ENCODE data around the gene SOX4. TPM values are rescaled to one million over a fixed set of nuclear protein-coding genes. Genes with fewer than 3 reads are reported as not detected.

Gene SOX4
- total RNA-seq, 3 donors from 2014 or later = 18.2 to 71.0 (median 48.8) TPM

DNA sequence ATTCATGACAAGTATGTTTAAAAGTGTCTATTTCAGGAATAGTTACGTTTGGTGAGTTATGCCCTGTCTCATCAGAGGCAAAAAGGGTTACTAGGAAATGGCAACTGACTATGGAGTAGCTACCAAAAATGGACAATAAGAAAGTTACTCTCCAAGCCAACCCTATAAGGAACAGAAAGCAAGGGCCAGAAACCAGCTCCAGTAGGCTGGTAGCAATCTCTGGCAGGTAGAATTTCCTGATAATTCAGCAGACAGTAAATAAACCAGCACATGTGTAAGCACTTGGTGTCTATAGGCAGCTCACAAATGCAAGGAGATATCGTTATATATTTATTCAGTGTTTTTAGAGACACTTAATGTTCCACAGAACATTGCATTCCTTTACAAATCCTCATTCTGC, 20.3 kb downstream of the SOX4 start:
- TF ChIP-seq POLR2A (IDR thresholded peaks at IDR 0.05) = no peak
- TF ChIP-seq, protein P1, sequence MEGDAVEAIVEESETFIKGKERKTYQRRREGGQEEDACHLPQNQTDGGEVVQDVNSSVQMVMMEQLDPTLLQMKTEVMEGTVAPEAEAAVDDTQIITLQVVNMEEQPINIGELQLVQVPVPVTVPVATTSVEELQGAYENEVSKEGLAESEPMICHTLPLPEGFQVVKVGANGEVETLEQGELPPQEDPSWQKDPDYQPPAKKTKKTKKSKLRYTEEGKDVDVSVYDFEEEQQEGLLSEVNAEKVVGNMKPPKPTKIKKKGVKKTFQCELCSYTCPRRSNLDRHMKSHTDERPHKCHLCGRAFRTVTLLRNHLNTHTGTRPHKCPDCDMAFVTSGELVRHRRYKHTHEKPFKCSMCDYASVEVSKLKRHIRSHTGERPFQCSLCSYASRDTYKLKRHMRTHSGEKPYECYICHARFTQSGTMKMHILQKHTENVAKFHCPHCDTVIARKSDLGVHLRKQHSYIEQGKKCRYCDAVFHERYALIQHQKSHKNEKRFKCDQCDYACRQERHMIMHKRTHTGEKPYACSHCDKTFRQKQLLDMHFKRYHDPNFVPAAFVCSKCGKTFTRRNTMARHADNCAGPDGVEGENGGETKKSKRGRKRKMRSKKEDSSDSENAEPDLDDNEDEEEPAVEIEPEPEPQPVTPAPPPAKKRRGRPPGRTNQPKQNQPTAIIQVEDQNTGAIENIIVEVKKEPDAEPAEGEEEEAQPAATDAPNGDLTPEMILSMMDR (IDR thresholded peaks at IDR 0.05) = no peak

DNA sequence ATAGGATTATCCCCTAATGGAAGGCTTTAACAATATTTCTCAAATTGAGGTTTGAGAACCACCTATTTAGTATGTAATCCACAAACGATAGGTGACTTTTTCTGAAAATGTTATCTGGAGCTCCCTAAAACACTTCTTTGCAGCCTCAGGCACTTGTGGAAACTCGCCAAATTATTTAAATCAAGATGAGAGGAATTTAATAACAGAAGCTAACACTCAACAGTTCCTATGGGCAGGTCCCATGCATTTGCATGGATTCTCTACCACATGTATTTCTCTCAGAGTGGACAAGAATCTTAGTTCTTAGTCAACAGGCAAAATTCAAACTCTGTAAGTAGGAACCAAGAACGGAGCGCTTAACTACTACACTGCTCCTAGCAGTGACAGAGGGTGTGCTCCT, 20.7 kb downstream of the SOX4 start:
- no peaks in the 10 kb centered on the region for H3K9me3 ChIP-seq
- intact Hi-C loops (cut with DNase I; ENCODE audit: low total_unique reads) = no loop called here

More for the DNA sequence above, 20.3 kb downstream of the SOX4 start:
- Histone ChIP-seq H3K27ac (no peak overlapping the region), H3K4me1 (no peaks in the 10 kb centered on the region), H3K9me3 (no peaks in the 10 kb centered on the region), H3K36me3 (no peaks in the 10 kb centered on the region), H3K27me3 (no peaks in the 10 kb centered on the region), H3K4me3 (no peak overlapping the region)
- intact Hi-C loops (cut with DNase I; ENCODE audit: low total_unique reads) = no loop called here
- DNase-seq (ENCODE audit: low spot score in 2 of 2) = no peak

DNA sequence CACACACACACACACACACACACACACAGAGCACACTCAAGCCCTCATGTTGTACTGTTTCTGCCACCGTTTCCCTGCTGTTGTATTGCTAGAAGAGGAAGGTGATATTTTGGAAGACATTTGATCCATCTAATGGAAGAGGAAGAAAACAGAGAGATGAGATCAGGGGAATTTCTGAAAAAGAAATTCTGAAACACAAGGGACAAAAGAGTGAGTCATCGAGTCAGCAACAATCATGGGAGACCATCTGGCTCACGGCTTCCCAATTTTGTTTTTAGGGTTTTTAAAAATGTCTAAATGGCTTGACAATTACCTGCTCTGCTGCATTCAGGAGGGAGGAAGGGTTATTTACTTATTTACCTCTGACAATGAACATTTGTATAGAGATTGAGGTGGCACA, 22.0 kb downstream of the SOX4 start:
- H3K27ac ChIP-seq = peak overlapping the region; percentile 11 to 32
- H3K4me1 ChIP-seq = no peaks in the 10 kb centered on the region
- intact Hi-C loops (cut with DNase I; ENCODE audit: low total_unique reads) = no loop called here
- TF ChIP-seq, protein P1 (IDR thresholded peaks at IDR 0.05) = no peak
- TF ChIP-seq POLR2A (IDR thresholded peaks at IDR 0.05) = no peak
- TF ChIP-seq POLR2AphosphoS5 (IDR thresholded peaks at IDR 0.05) = no peak
- no peaks in the 10 kb centered on the region for H3K36me3 ChIP-seq
- H3K9me3 ChIP-seq = no peaks in the 10 kb centered on the region
- no peaks in the 10 kb centered on the region for H3K27me3 ChIP-seq
- H3K4me3 ChIP-seq = no peak overlapping the region
- no peak for DNase-seq (ENCODE audit: low spot score in 2 of 2)

More for the DNA sequence above, 20.7 kb downstream of the SOX4 start:
- H3K4me3 ChIP-seq = no peak overlapping the region
- no peaks in the 10 kb centered on the region for H3K27me3 ChIP-seq
- H3K4me1 ChIP-seq = no peaks in the 10 kb centered on the region
- no peak for TF ChIP-seq POLR2A (IDR thresholded peaks at IDR 0.05)
- TF ChIP-seq, protein P1 (IDR thresholded peaks at IDR 0.05) = no peak
- H3K36me3 ChIP-seq = no peaks in the 10 kb centered on the region
- DNase-seq (ENCODE audit: low spot score in 2 of 2) = no peak
- H3K27ac ChIP-seq = no peak overlapping the region

DNA sequence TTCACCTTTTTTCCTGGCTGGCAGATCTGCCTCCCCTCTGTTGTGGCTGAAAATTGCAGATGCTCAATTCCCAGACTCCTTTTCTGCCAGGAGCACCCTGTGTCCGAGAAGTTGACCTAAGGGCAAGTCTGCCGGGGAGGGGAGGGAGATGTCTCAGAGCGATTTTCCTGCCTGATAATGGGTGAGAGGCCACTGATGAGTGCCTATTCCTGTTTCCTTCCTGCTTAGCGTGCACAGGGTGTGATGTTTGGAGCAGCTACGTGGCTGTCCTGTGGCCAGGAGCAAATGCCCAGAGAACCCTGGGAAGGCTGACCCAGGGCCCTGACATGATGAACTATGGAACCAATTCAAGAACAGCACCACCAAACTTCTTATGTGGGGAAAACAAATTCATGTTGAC, 22.5 kb downstream of the SOX4 start:
- no peak for DNase-seq (ENCODE audit: low spot score in 2 of 2)
- H3K27ac ChIP-seq = peak overlapping the region in 1 of 2 donors; percentile 11
- H3K9me3 ChIP-seq = no peaks in the 10 kb centered on the region
- H3K27me3 ChIP-seq = no peaks in the 10 kb centered on the region
- H3K4me3 ChIP-seq = no peak overlapping the region
- H3K4me1 ChIP-seq = no peaks in the 10 kb centered on the region
- TF ChIP-seq POLR2AphosphoS5 (IDR thresholded peaks at IDR 0.05) (no peak), POLR2A (IDR thresholded peaks at IDR 0.05) (no peak)
- TF ChIP-seq, protein P1 (IDR thresholded peaks at IDR 0.05) = no peak
- intact Hi-C loops (cut with DNase I; ENCODE audit: low total_unique reads) = no loop called here
- H3K36me3 ChIP-seq = no peaks in the 10 kb centered on the region

DNA sequence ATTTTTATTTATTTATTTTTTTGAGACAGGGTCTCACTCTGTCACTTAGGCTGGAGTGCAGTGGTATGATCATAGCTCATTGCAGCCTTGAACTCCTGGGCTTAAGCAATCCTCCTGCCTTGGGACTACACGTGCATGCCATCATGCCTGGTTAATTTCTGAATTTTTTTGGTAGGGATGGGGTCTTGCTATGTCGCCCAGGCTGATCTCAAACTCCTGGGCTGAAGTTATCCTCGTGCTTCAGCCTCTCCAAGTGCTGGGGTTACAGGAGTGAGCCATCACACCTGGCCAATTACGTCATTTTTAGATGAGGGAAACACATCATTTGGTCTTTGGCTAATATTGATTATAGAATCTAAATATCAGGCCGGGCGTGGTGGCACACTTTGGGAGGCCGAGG, 32.1 kb downstream of the SOX4 start:
- intact Hi-C loops (cut with DNase I; ENCODE audit: low total_unique reads) = no loop called here

More for the DNA sequence above, 32.1 kb downstream of the SOX4 start:
- Histone ChIP-seq H3K27me3 (no peaks in the 10 kb centered on the region), H3K36me3 (no peaks in the 10 kb centered on the region), H3K4me1 (no peaks in the 10 kb centered on the region), H3K27ac (no peak overlapping the region), H3K9me3 (no peaks in the 10 kb centered on the region), H3K4me3 (no peak overlapping the region)
- DNase-seq (ENCODE audit: low spot score in 2 of 2) = no peak
- TF ChIP-seq POLR2A (IDR thresholded peaks at IDR 0.05) (no peak), POLR2AphosphoS5 (IDR thresholded peaks at IDR 0.05) (no peak)
- TF ChIP-seq, protein P1 (IDR thresholded peaks at IDR 0.05) = no peak

Measured in breast epithelium (tissue), 4 donors.